PFSK-1 (cell line): ENCODE data around the gene MRPL21.

Source experiments
- FOXP2 ChIP-seq: optimal IDR thresholded peaks from 2 replicates; pipeline ENCODE3; 2011; ENCODE audit warnings: borderline replicate concordance, control low read depth, inconsistent platforms; ENCODE audit not compliant: insufficient read depth; ENCODE audit errors: extremely low read length, extremely low read depth
- POLR2AphosphoS5 ChIP-seq: IDR thresholded peaks from 2 replicates; pipeline ENCODE4 v1.6.1; 2012; ENCODE audit warnings: low read depth, mild to moderate bottlenecking, control low read depth, low read length, moderate library complexity
- SIN3A ChIP-seq: IDR thresholded peaks from 2 replicates; pipeline ENCODE4 v1.6.1; 2012; ENCODE audit warnings: mild to moderate bottlenecking, low read length, moderate library complexity, borderline replicate concordance; ENCODE audit not compliant: insufficient read depth
- TAF1 ChIP-seq: IDR thresholded peaks from 2 replicates; pipeline ENCODE4 v1.6.1; 2012; ENCODE audit warnings: low read length, control low read depth, borderline replicate concordance; ENCODE audit not compliant: insufficient read depth
- TF ChIP-seq, protein P1 (sequence below), 2 experiments: IDR thresholded peaks; 2 replicates each; pipeline versions ENCODE4 v1.6.1 to v1.8.0; 2011 to 2012; ENCODE audit warnings: low read depth in 2 of 2, low read length in 2 of 2, control low read depth in 1 of 2, inconsistent platforms in 1 of 2, mild to moderate bottlenecking in 1 of 2, moderate library complexity in 1 of 2; ENCODE audit not compliant: insufficient read depth in 1 of 2

GRCh38 chr11:68911731-68912130 is 8.1 kb upstream of the MRPL21 start:
- no peak for TF ChIP-seq POLR2AphosphoS5
- no peak for TF ChIP-seq TAF1
- TF ChIP-seq, protein P1, sequence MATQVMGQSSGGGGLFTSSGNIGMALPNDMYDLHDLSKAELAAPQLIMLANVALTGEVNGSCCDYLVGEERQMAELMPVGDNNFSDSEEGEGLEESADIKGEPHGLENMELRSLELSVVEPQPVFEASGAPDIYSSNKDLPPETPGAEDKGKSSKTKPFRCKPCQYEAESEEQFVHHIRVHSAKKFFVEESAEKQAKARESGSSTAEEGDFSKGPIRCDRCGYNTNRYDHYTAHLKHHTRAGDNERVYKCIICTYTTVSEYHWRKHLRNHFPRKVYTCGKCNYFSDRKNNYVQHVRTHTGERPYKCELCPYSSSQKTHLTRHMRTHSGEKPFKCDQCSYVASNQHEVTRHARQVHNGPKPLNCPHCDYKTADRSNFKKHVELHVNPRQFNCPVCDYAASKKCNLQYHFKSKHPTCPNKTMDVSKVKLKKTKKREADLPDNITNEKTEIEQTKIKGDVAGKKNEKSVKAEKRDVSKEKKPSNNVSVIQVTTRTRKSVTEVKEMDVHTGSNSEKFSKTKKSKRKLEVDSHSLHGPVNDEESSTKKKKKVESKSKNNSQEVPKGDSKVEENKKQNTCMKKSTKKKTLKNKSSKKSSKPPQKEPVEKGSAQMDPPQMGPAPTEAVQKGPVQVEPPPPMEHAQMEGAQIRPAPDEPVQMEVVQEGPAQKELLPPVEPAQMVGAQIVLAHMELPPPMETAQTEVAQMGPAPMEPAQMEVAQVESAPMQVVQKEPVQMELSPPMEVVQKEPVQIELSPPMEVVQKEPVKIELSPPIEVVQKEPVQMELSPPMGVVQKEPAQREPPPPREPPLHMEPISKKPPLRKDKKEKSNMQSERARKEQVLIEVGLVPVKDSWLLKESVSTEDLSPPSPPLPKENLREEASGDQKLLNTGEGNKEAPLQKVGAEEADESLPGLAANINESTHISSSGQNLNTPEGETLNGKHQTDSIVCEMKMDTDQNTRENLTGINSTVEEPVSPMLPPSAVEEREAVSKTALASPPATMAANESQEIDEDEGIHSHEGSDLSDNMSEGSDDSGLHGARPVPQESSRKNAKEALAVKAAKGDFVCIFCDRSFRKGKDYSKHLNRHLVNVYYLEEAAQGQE (IDR thresholded peaks at IDR 0.05; ENCODE audit: insufficient read depth in 1 of 2, low read depth in 2 of 2, low read length in 2 of 2) = no peak
- no peak for TF ChIP-seq SIN3A
- TF ChIP-seq FOXP2 = no peak
